Measurements from ENCODE around the gene ARID5B. TPM values are rescaled to one million over a fixed set of nuclear protein-coding genes. Genes with fewer than 3 reads are reported as not detected.

The ARID5B gene
- total RNA-seq, 2 donors from 2014 or later: 60.7 to 80.4 TPM

GRCh38 chr10:62068464-62068863, 167.0 kb downstream of the ARID5B start:
- H3K36me3 ChIP-seq: peaks cover 26% of the 10 kb centered on the region
- H3K4me3 ChIP-seq: no peak overlapping the region
- ATAC-seq (ENCODE audit: insufficient number of reproducible peaks, low FRiP score, low read depth): no peak
- no peak for DNase-seq (ENCODE audit: low spot score)
- no peak for TF ChIP-seq CTCF (IDR thresholded peaks at IDR 0.05)
- peaks cover 46 to 73% of the 10 kb centered on the region in 2 donors for H3K4me1 ChIP-seq (ENCODE audit: control insufficient read depth in 1 of 2, low read depth in 2 of 2)
- H3K27me3 ChIP-seq (replicated peaks; ENCODE audit: insufficient read depth): no peaks in the 10 kb centered on the region
- H3K27ac ChIP-seq: peak overlapping the region; percentile 20 to 59
- H3K9me3 ChIP-seq: no peaks in the 10 kb centered on the region

GRCh38 chr10:62069452-62070178, 168.1 kb downstream of the ARID5B start:
- no peak for TF ChIP-seq CTCF (IDR thresholded peaks at IDR 0.05)
- ATAC-seq (ENCODE audit: insufficient number of reproducible peaks, low FRiP score, low read depth) (no peak), DNase-seq (ENCODE audit: low spot score) (no peak)
- Histone ChIP-seq H3K36me3 (peaks cover 29% of the 10 kb centered on the region), H3K9me3 (no peaks in the 10 kb centered on the region), H3K4me1 (ENCODE audit: control insufficient read depth in 1 of 2, low read depth in 2 of 2) (peaks cover 45 to 73% of the 10 kb centered on the region in 2 donors), H3K27me3 (replicated peaks; ENCODE audit: insufficient read depth) (no peaks in the 10 kb centered on the region), H3K27ac (peak overlapping the region; percentile 27 to 59), H3K4me3 (no peak overlapping the region)

- ATAC-seq (ENCODE audit: insufficient number of reproducible peaks, low FRiP score, low read depth) (no peak), DNase-seq (ENCODE audit: low spot score) (no peak)
- no peak for TF ChIP-seq CTCF (IDR thresholded peaks at IDR 0.05)
- H3K36me3 ChIP-seq: peaks cover 22% of the 10 kb centered on the region
- H3K27ac ChIP-seq: no peak overlapping the region
- H3K9me3 ChIP-seq: no peaks in the 10 kb centered on the region
- H3K4me3 ChIP-seq: no peak overlapping the region
- peaks cover 67 to 93% of the 10 kb centered on the region in 2 donors for H3K4me1 ChIP-seq (ENCODE audit: control insufficient read depth in 1 of 2, low read depth in 2 of 2)
- H3K27me3 ChIP-seq (replicated peaks; ENCODE audit: insufficient read depth): no peaks in the 10 kb centered on the region
These were observed 170.4 kb downstream of the ARID5B start for GRCh38 chr10:62071846-62072281.

GRCh38 chr10:62072901-62073300, 171.4 kb downstream of the ARID5B start:
- H3K27me3 ChIP-seq (replicated peaks; ENCODE audit: insufficient read depth): no peaks in the 10 kb centered on the region
- DNase-seq (ENCODE audit: low spot score) (no peak), ATAC-seq (ENCODE audit: insufficient number of reproducible peaks, low FRiP score, low read depth) (no peak)
- peak overlapping the region in 1 of 2 donors; percentile 11 for H3K27ac ChIP-seq
- no peaks in the 10 kb centered on the region for H3K9me3 ChIP-seq
- peaks cover 16% of the 10 kb centered on the region for H3K36me3 ChIP-seq
- no peak for TF ChIP-seq CTCF (IDR thresholded peaks at IDR 0.05)
- H3K4me1 ChIP-seq (ENCODE audit: control insufficient read depth in 1 of 2, low read depth in 2 of 2): peaks cover 68 to 97% of the 10 kb centered on the region in 2 donors
- peak overlapping the region; percentile 4 for H3K4me3 ChIP-seq

GRCh38 chr10:62073429-62073828, 171.9 kb downstream of the ARID5B start:
- no peak for TF ChIP-seq CTCF (IDR thresholded peaks at IDR 0.05)
- Histone ChIP-seq H3K27ac (peak overlapping the region in 1 of 2 donors; percentile 11), H3K27me3 (replicated peaks; ENCODE audit: insufficient read depth) (no peaks in the 10 kb centered on the region), H3K36me3 (peaks cover 16% of the 10 kb centered on the region), H3K9me3 (no peaks in the 10 kb centered on the region), H3K4me3 (no peak overlapping the region), H3K4me1 (ENCODE audit: control insufficient read depth in 1 of 2, low read depth in 2 of 2) (peaks cover 64 to 97% of the 10 kb centered on the region in 2 donors)
- DNase-seq (ENCODE audit: low spot score): no peak
- no peak for ATAC-seq (ENCODE audit: insufficient number of reproducible peaks, low FRiP score, low read depth)

All from thoracic aorta (tissue), 2 donors.